Trophoblast cell (in vitro differentiated cells and primary cell): ENCODE data around the gene MGRN1.
A peak's percentile ranks its signal among the peaks of the same experiment; 100 is the strongest.

Experiments used
- DNase-seq, 2 donors: peaks; one replicate each; pipeline ENCODE4 v3.0.0-alpha.2; 2016
- H2AFZ ChIP-seq: 2 replicates; pipeline ENCODE4 v1.6.1; 2013; ENCODE audit warnings: low read length, moderate library complexity, mild to moderate bottlenecking; ENCODE audit not compliant: insufficient read depth, poor library complexity
- H2AK5ac ChIP-seq: 2 replicates; pipeline ENCODE4 v1.6.1; 2013; ENCODE audit warnings: mild to moderate bottlenecking, low read length
- H2BK120ac ChIP-seq: 2 replicates; pipeline ENCODE4 v1.6.1; 2013; ENCODE audit warnings: low read length, mild to moderate bottlenecking, moderate library complexity; ENCODE audit not compliant: insufficient read depth, poor library complexity
- H2BK12ac ChIP-seq: 2 replicates; pipeline ENCODE4 v1.6.1; 2013; ENCODE audit warnings: mild to moderate bottlenecking, low read length, moderate library complexity
- H2BK5ac ChIP-seq: 2 replicates; pipeline ENCODE4 v1.6.1; 2013; ENCODE audit warnings: low read length, low read depth, moderate library complexity, mild to moderate bottlenecking; ENCODE audit not compliant: poor library complexity
- H3K14ac ChIP-seq: 2 replicates; pipeline ENCODE4 v1.6.1; 2013; ENCODE audit warnings: mild to moderate bottlenecking, low read length
- H3K18ac ChIP-seq: 2 replicates; pipeline ENCODE4 v1.6.1; 2013; ENCODE audit warnings: mild to moderate bottlenecking, low read length
- H3K23ac ChIP-seq: 2 replicates; pipeline ENCODE4 v1.6.1; 2013; ENCODE audit warnings: low read length
- H3K27ac ChIP-seq: 2 replicates; pipeline ENCODE4 v1.5.1; 2013; ENCODE audit warnings: low read depth, mild to moderate bottlenecking, inconsistent platforms, low read length, moderate library complexity
- H3K27me3 ChIP-seq: 2 replicates; pipeline ENCODE4 v1.6.1; 2013; ENCODE audit warnings: inconsistent platforms, mild to moderate bottlenecking, low read length, moderate library complexity; ENCODE audit not compliant: insufficient read depth
- H3K36me3 ChIP-seq, 2 experiments: 1 replicate in 1 of 2; 2 replicates in 1 of 2; pipeline ENCODE4 v1.6.1; 2013; ENCODE audit warnings: low read length in 2 of 2, mild to moderate bottlenecking in 2 of 2, moderate library complexity in 1 of 2; ENCODE audit not compliant: insufficient read depth in 2 of 2, control insufficient read depth in 1 of 2
- H3K4ac ChIP-seq: 2 replicates; pipeline ENCODE4 v1.6.1; 2013; ENCODE audit warnings: low read depth, mild to moderate bottlenecking, low read length, moderate library complexity
- H3K4me1 ChIP-seq, 2 experiments: 1 replicate in 1 of 2; 2 replicates in 1 of 2; pipeline ENCODE4 v1.6.1; 2013; ENCODE audit warnings: low read length in 2 of 2, mild to moderate bottlenecking in 2 of 2, moderate library complexity in 1 of 2; ENCODE audit not compliant: insufficient read depth in 2 of 2, control insufficient read depth in 1 of 2
- H3K4me2 ChIP-seq: 2 replicates; pipeline ENCODE4 v1.6.1; 2013; ENCODE audit warnings: inconsistent platforms, mild to moderate bottlenecking, low read length, moderate library complexity
- H3K4me3 ChIP-seq: 2 replicates; pipeline ENCODE4 v1.5.1; 2013; ENCODE audit warnings: mild to moderate bottlenecking, low read depth, low read length, inconsistent platforms
- H3K79me1 ChIP-seq: one replicate; pipeline ENCODE4 v1.6.1; 2013; ENCODE audit warnings: low read length
- H3K79me2 ChIP-seq: 2 replicates; pipeline ENCODE4 v1.6.1; 2013; ENCODE audit warnings: low read length, mild to moderate bottlenecking; ENCODE audit not compliant: control insufficient read depth, insufficient read depth, poor library complexity
- H3K9ac ChIP-seq: 2 replicates; pipeline ENCODE4 v1.6.1; 2013; ENCODE audit warnings: mild to moderate bottlenecking, low read length
- H3K9me3 ChIP-seq: 2 replicates; pipeline ENCODE4 v1.6.1; 2013; ENCODE audit warnings: low read depth, mild to moderate bottlenecking, control low read depth, inconsistent platforms, low read length; ENCODE audit not compliant: insufficient read depth
- H4K12ac ChIP-seq: 2 replicates; pipeline ENCODE4 v1.6.1; 2013; ENCODE audit warnings: low read depth, mild to moderate bottlenecking, low read length, moderate library complexity
- H4K8ac ChIP-seq: 2 replicates; pipeline ENCODE4 v1.6.1; 2013; ENCODE audit warnings: low read depth, mild to moderate bottlenecking, low read length, moderate library complexity
- H4K91ac ChIP-seq: one replicate; pipeline ENCODE4 v1.6.1; 2013; ENCODE audit warnings: low read depth, mild to moderate bottlenecking, low read length, moderate library complexity
- WGBS: extraction: QIAGEN DNeasy Blood & Tissue Kit; methylation state at CpG from one replicate; pipeline ENCODE4 v1.1.7; 2013; ENCODE audit warnings: missing lambda C conversion rate; ENCODE audit not compliant: insufficient read length, insufficient coverage; ENCODE audit errors: extremely low coverage; 5-methylcytosine and 5-hydroxymethylcytosine counted together

The MGRN1 gene

DNA sequence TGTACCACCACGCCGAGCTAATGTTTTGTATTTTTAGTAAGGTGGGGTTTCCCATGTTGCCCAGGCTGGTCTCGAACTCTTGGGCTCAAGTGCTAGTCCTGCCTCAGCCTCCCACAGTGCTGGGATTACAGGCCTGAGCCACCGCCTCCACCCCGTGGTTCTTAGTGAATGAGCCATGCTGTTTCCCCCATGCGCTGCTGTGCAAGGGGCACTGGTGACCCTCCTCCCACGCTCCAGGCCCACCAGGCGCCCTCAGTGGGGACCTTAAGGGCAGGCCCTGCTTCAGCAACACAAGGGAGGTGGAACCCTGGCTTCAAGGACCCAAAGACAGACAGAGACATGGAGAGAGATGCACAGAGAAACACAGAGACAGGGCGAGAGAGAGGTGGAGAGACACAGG, 53.4 kb downstream of the MGRN1 start:
- H3K79me1 ChIP-seq: peaks cover 17% of the 10 kb centered on the region
- H3K14ac ChIP-seq: no peak overlapping the region
- peaks cover 2% of the 10 kb centered on the region for H3K79me2 ChIP-seq
- no peak overlapping the region for H2BK5ac ChIP-seq
- no peak overlapping the region for H3K9ac ChIP-seq
- no peak overlapping the region for H3K23ac ChIP-seq
- H2AFZ ChIP-seq: no peak overlapping the region
- H3K27ac ChIP-seq: no peak overlapping the region
- peaks cover 35% of the 10 kb centered on the region in 2 experiments for H3K36me3 ChIP-seq
- H4K12ac ChIP-seq: no peak overlapping the region
- H2BK120ac ChIP-seq: no peak overlapping the region
- H3K18ac ChIP-seq: no peak overlapping the region
- no peaks in the 10 kb centered on the region for H3K27me3 ChIP-seq
- H4K91ac ChIP-seq: peak overlapping the region; percentile 15
- no peak overlapping the region for H4K8ac ChIP-seq
- H3K4me2 ChIP-seq: no peak overlapping the region
- H3K4ac ChIP-seq: no peak overlapping the region
- H3K9me3 ChIP-seq: no peaks in the 10 kb centered on the region
- H2BK12ac ChIP-seq: no peak overlapping the region
- WGBS: no CpG with 5 or more reads among the region's 9 CpGs
- no peak overlapping the region for H2AK5ac ChIP-seq
- H3K4me3 ChIP-seq: no peak overlapping the region
- DNase-seq: no peak
- peaks cover 26 to 31% of the 10 kb centered on the region in 2 experiments for H3K4me1 ChIP-seq

DNA sequence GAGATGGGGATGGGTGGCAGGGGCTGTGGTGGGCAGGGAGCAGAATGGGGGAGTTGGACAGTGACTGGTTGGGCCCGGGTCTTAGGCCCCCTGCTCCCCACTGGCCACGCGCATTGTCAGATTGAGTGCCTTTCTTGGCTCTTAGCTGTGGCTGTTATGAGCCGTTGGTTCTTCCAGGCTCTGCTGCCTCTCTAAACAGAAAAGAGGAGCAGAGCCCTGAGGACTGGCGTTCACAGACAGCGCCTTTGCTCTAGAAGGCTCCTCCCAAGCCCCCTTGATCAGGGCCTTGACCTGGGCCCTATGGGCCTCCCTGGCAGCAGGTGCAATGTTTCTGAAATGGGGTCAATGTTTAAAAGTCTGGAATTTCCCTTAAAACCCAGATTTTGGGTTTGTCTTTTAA, 54.0 kb downstream of the MGRN1 start:
- H3K4ac ChIP-seq: no peak overlapping the region
- H3K9me3 ChIP-seq: no peaks in the 10 kb centered on the region
- no CpG with 5 or more reads among the region's 6 CpGs for WGBS
- H4K12ac ChIP-seq: no peak overlapping the region
- H2AFZ ChIP-seq: no peak overlapping the region
- H3K79me1 ChIP-seq: peaks cover 15% of the 10 kb centered on the region
- no peak overlapping the region for H3K14ac ChIP-seq
- peaks cover 26 to 28% of the 10 kb centered on the region in 2 experiments for H3K4me1 ChIP-seq
- H3K79me2 ChIP-seq: peaks cover 2% of the 10 kb centered on the region
- peaks cover 34 to 36% of the 10 kb centered on the region in 2 experiments for H3K36me3 ChIP-seq
- no peak overlapping the region for H2AK5ac ChIP-seq
- H2BK12ac ChIP-seq: no peak overlapping the region
- H4K8ac ChIP-seq: no peak overlapping the region
- H3K23ac ChIP-seq: no peak overlapping the region
- no peak overlapping the region for H3K18ac ChIP-seq
- no peaks in the 10 kb centered on the region for H3K27me3 ChIP-seq
- no peak overlapping the region for H2BK5ac ChIP-seq
- no peak overlapping the region for H2BK120ac ChIP-seq
- no peak overlapping the region for H3K27ac ChIP-seq
- H3K4me2 ChIP-seq: no peak overlapping the region
- no peak overlapping the region for H3K9ac ChIP-seq
- H3K4me3 ChIP-seq: no peak overlapping the region
- no peak for DNase-seq
- no peak overlapping the region for H4K91ac ChIP-seq

DNA sequence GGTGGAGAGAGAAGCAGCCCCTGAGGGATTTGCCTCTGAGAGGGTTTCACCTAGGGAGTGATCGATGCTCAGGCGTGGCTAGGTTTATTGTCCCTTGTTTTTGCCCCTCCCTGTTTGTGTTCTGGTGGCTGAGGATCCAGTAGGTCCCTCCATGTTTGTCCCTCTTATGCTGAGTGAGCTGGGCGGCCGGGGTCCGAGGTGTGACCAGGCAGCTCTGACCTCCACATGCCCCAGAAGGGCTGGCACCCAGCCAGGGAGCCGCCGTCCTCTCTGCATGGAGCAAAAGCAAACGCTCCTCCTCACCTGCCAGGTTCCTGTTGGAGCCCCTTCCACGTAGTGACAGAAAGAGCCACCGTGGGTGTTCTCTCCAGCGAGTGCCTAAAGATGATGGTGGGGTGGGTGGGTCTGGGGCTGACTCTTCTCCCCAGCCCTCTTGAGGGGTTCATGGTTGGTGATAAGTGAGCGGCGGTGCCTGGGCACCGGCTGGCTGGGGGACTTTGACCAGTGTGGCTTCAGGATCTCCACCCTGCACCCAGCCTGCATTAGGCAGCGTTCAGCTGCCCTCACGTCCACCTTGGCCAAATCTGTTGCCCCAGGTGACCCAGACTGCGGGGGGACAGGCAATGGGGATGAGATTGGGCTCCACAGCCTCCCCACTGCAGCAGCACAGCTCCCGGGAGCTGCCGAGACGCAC, 54.7 kb downstream of the MGRN1 start:
- H3K18ac ChIP-seq: peak overlapping the region; percentile 33
- peak overlapping the region; percentile 12 for H2AFZ ChIP-seq
- H4K91ac ChIP-seq: peak overlapping the region; percentile 50
- no peak overlapping the region for H3K23ac ChIP-seq
- no peak for DNase-seq
- H3K27me3 ChIP-seq: no peaks in the 10 kb centered on the region
- H3K4me2 ChIP-seq: no peak overlapping the region
- peak overlapping the region; percentile 2 for H3K27ac ChIP-seq
- H3K4ac ChIP-seq: peak overlapping the region; percentile 11
- H2BK120ac ChIP-seq: no peak overlapping the region
- H4K12ac ChIP-seq: no peak overlapping the region
- peak overlapping the region; percentile 3 for H4K8ac ChIP-seq
- peak overlapping the region; percentile 7 for H2AK5ac ChIP-seq
- peaks cover 40 to 41% of the 10 kb centered on the region in 2 experiments for H3K36me3 ChIP-seq
- no peak overlapping the region for H3K4me3 ChIP-seq
- no peak overlapping the region for H3K9ac ChIP-seq
- H2BK12ac ChIP-seq: peak overlapping the region; percentile 34
- no peak overlapping the region for H2BK5ac ChIP-seq
- H3K4me1 ChIP-seq: peaks cover 26 to 30% of the 10 kb centered on the region in 2 experiments
- H3K9me3 ChIP-seq: no peaks in the 10 kb centered on the region
- WGBS: no CpG with 5 or more reads among the region's 20 CpGs
- H3K79me1 ChIP-seq: peaks cover 15% of the 10 kb centered on the region
- peaks cover 2% of the 10 kb centered on the region for H3K79me2 ChIP-seq
- peak overlapping the region; percentile 19 for H3K14ac ChIP-seq

DNA sequence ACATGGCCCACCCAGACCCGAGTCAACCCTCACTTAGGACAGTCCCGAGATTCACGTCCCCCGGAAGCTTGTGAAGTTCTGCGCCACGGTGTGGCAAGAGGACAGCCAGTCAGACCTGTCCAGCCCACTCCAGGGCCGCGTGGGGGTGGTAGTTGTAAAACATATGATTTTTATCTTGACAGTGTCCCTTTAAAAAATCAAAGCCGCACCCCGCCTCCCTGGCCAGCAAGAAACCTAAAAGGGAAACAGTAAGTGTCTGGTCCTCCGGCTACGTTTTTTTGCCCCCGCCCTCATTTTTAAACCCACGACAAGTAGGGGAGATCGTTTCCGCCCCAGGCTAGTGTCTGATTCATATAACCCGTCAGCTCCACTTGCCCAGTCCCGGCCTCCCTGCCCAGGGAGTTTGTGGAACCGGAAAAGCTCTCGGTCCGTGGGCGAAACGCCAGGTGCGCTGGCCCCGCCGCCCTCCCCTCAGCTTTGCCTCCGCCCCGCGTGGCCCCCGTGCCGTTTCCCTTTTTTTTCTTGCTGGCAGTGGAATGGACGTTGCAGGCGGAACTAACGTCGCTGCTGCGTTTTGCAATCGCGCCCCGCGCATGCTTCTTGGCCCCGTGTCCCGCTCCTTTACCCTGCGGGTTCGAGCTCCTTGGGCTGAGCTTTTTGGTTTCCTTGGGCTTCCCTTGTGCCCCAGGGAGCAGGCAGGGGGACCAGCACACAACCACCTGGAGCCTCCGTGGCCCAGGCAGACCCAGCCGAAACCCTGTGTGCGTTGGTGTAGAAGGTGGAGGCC, 55.4 kb downstream of the MGRN1 start:
- H3K79me2 ChIP-seq: peaks cover 2% of the 10 kb centered on the region
- no peak overlapping the region for H2BK120ac ChIP-seq
- peaks cover 46 to 47% of the 10 kb centered on the region in 2 experiments for H3K36me3 ChIP-seq
- peaks cover 26 to 31% of the 10 kb centered on the region in 2 experiments for H3K4me1 ChIP-seq
- DNase-seq: peak; percentile 88 to 89
- no peak overlapping the region for H3K9ac ChIP-seq
- no peak overlapping the region for H3K23ac ChIP-seq
- no peaks in the 10 kb centered on the region for H3K27me3 ChIP-seq
- no peak overlapping the region for H2BK12ac ChIP-seq
- no peak overlapping the region for H3K4me3 ChIP-seq
- peaks cover 15% of the 10 kb centered on the region for H3K79me1 ChIP-seq
- peak overlapping the region; percentile 29 for H2AK5ac ChIP-seq
- H3K18ac ChIP-seq: peak overlapping the region; percentile 65
- H2AFZ ChIP-seq: peak overlapping the region; percentile 12
- H4K8ac ChIP-seq: peak overlapping the region; percentile 3
- H4K12ac ChIP-seq: no peak overlapping the region
- no CpG with 5 or more reads among the region's 47 CpGs for WGBS
- peak overlapping the region; percentile 53 for H4K91ac ChIP-seq
- H3K27ac ChIP-seq: peak overlapping the region; percentile 2
- peak overlapping the region; percentile 11 for H3K4ac ChIP-seq
- H3K14ac ChIP-seq: peak overlapping the region; percentile 19
- no peaks in the 10 kb centered on the region for H3K9me3 ChIP-seq
- peak overlapping the region; percentile 7 for H2BK5ac ChIP-seq
- no peak overlapping the region for H3K4me2 ChIP-seq
